H9 (cell line): Measurements from ENCODE around the gene DCTN5. TPM values are rescaled to one million over a fixed set of nuclear protein-coding genes. Genes with fewer than 3 reads are reported as not detected.
A peak's percentile ranks its signal among the peaks of the same experiment; 100 is the strongest.

Source experiments
- DNase-seq: peaks from one replicate; pipeline ENCODE4 v3.0.0-alpha.2; 2017
- H2AFZ ChIP-seq: one replicate; pipeline ENCODE4 v1.6.1; 2013; ENCODE audit warnings: mild to moderate bottlenecking, low read length, control low read depth, moderate library complexity
- H2AK5ac ChIP-seq: 2 replicates; pipeline ENCODE4 v1.6.1; 2013; ENCODE audit warnings: low read length, control low read depth, mixed read lengths; ENCODE audit not compliant: insufficient read length
- H2BK120ac ChIP-seq: one replicate; pipeline ENCODE4 v1.6.1; 2013; ENCODE audit warnings: low read depth, mild to moderate bottlenecking, low read length, control low read depth, inconsistent platforms; ENCODE audit not compliant: poor library complexity, severe bottlenecking
- H2BK12ac ChIP-seq: 2 replicates; pipeline ENCODE4 v1.6.1; 2013; ENCODE audit warnings: low read length, control low read depth, mixed read lengths, low read depth; ENCODE audit not compliant: insufficient read length
- H2BK15ac ChIP-seq: 2 replicates; pipeline ENCODE4 v1.6.1; 2013; ENCODE audit warnings: low read depth, low read length, control low read depth
- H2BK20ac ChIP-seq: one replicate; pipeline ENCODE4 v1.6.1; 2013; ENCODE audit warnings: low read depth, mild to moderate bottlenecking, low read length, control low read depth, inconsistent platforms; ENCODE audit not compliant: poor library complexity, severe bottlenecking
- H2BK5ac ChIP-seq: 2 replicates; pipeline ENCODE4 v1.6.1; 2013; ENCODE audit warnings: low read length, control low read depth, mixed read lengths; ENCODE audit not compliant: insufficient read length
- H3K14ac ChIP-seq: 2 replicates; pipeline ENCODE4 v1.6.1; 2013; ENCODE audit warnings: low read length, control low read depth; ENCODE audit not compliant: insufficient read depth
- H3K18ac ChIP-seq: 2 replicates; pipeline ENCODE4 v1.6.1; 2013; ENCODE audit warnings: low read depth, mild to moderate bottlenecking, mixed read lengths, low read length, control low read depth; ENCODE audit not compliant: insufficient read length
- H3K23ac ChIP-seq: 2 replicates; pipeline ENCODE4 v1.6.1; 2013; ENCODE audit warnings: low read length, control low read depth, mixed read lengths, low read depth; ENCODE audit not compliant: insufficient read length
- H3K23me2 ChIP-seq: 2 replicates; pipeline ENCODE4 v1.6.1; 2013; ENCODE audit warnings: low read depth, mild to moderate bottlenecking, mixed read lengths, low read length, control low read depth; ENCODE audit not compliant: insufficient read length, poor library complexity, severe bottlenecking
- H3K27ac ChIP-seq: 2 replicates; pipeline ENCODE4 v1.5.1; 2013; ENCODE audit warnings: low read length, control low read depth, mixed read lengths, low read depth; ENCODE audit not compliant: insufficient read length
- H3K27me3 ChIP-seq: 2 replicates; pipeline ENCODE4 v1.6.1; 2013; ENCODE audit warnings: low read length, control low read depth, inconsistent platforms; ENCODE audit not compliant: insufficient read depth
- H3K4ac ChIP-seq: 2 replicates; pipeline ENCODE4 v1.6.1; 2013; ENCODE audit warnings: low read depth, mild to moderate bottlenecking, control low read depth, inconsistent platforms, low read length, moderate library complexity
- H3K4me1 ChIP-seq: 2 replicates; pipeline ENCODE4 v1.6.1; 2013; ENCODE audit warnings: low read length, control low read depth, inconsistent platforms; ENCODE audit not compliant: insufficient read depth
- H3K4me2 ChIP-seq: 2 replicates; pipeline ENCODE4 v1.6.1; 2013; ENCODE audit warnings: low read length, control low read depth, mixed read lengths; ENCODE audit not compliant: insufficient read length, insufficient read depth
- H3K56ac ChIP-seq: 2 replicates; pipeline ENCODE4 v1.6.1; 2013; ENCODE audit warnings: low read depth, mild to moderate bottlenecking, mixed read lengths, low read length, control low read depth; ENCODE audit not compliant: insufficient read length
- H3K79me1 ChIP-seq: 2 replicates; pipeline ENCODE4 v1.6.1; 2013; ENCODE audit warnings: low read depth, mild to moderate bottlenecking, moderate library complexity, low read length, control low read depth, inconsistent platforms; ENCODE audit not compliant: insufficient read depth, poor library complexity, severe bottlenecking
- H3K79me2 ChIP-seq: 2 replicates; pipeline ENCODE4 v1.6.1; 2013; ENCODE audit warnings: low read length, control low read depth, inconsistent platforms; ENCODE audit not compliant: insufficient read depth
- H3K9ac ChIP-seq: 2 replicates; pipeline ENCODE4 v1.6.1; 2013; ENCODE audit warnings: low read length, control low read depth, mixed read lengths; ENCODE audit not compliant: insufficient read length; ENCODE audit errors: extremely low read depth
- H3K9me3 ChIP-seq: one replicate; pipeline ENCODE4 v1.6.1; 2013; ENCODE audit warnings: low read depth, low read length, inconsistent platforms; ENCODE audit not compliant: control insufficient read depth
- H3T11ph ChIP-seq: one replicate; pipeline ENCODE4 v1.6.1; 2013; ENCODE audit warnings: mild to moderate bottlenecking, low read length, control low read depth, inconsistent platforms
- H4K20me1 ChIP-seq: one replicate; pipeline ENCODE4 v1.6.1; 2013; ENCODE audit not compliant: control insufficient read depth, insufficient read length, insufficient read depth
- H4K5ac ChIP-seq: 2 replicates; pipeline ENCODE4 v1.6.1; 2013; ENCODE audit warnings: low read depth, mild to moderate bottlenecking, mixed read lengths, low read length, control low read depth; ENCODE audit not compliant: insufficient read length
- H4K8ac ChIP-seq: replicated peaks from 2 replicates; pipeline ENCODE4 v1.6.1; 2013; ENCODE audit warnings: low read length, control low read depth, mixed read lengths, low read depth; ENCODE audit not compliant: insufficient read length
- H4K91ac ChIP-seq: 2 replicates; pipeline ENCODE4 v1.6.1; 2013; ENCODE audit warnings: low read depth, mild to moderate bottlenecking, moderate library complexity, mixed read lengths, low read length, control low read depth; ENCODE audit not compliant: insufficient read length
- H3K27ac Mint-ChIP-seq, 3 experiments: 2 replicates in 2 of 3; 3 replicates in 1 of 3; pipeline ENCODE4 v1.8.0; 2020 to 2021; ENCODE audit warnings: mixed read lengths in 3 of 3, mild to moderate bottlenecking in 1 of 3, moderate library complexity in 1 of 3
- H3K27me3 Mint-ChIP-seq: 2 replicates; pipeline ENCODE4 v1.8.0; 2021; ENCODE audit warnings: low read depth, mild to moderate bottlenecking, moderate library complexity, mixed read lengths
- H3K36me3 Mint-ChIP-seq, 3 experiments: 2 replicates in 2 of 3; 3 replicates in 1 of 3; pipeline ENCODE4 v1.8.0; 2020 to 2021; ENCODE audit warnings: low read depth in 3 of 3, mixed read lengths in 3 of 3; ENCODE audit not compliant: insufficient read depth in 1 of 3
- H3K4me1 Mint-ChIP-seq, 2 experiments: 2 replicates each; pipeline ENCODE4 v1.8.0; 2020; ENCODE audit warnings: mixed read lengths in 2 of 2
- H3K4me3 Mint-ChIP-seq, 2 experiments: 2 replicates in 1 of 2; 3 replicates in 1 of 2; pipeline ENCODE4 v1.8.0; 2020 to 2021; ENCODE audit warnings: mild to moderate bottlenecking in 2 of 2, mixed read lengths in 2 of 2, moderate library complexity in 1 of 2
- H3K9me3 Mint-ChIP-seq, 2 experiments: 2 replicates in 1 of 2; 3 replicates in 1 of 2; pipeline ENCODE4 v1.8.0; 2020; ENCODE audit warnings: mild to moderate bottlenecking in 2 of 2, mixed read lengths in 2 of 2, moderate library complexity in 1 of 2
- WGBS: extraction: QIAGEN DNeasy Blood & Tissue Kit; methylation state at CpG from one replicate; pipeline ENCODE4 v1.1.7; 2013; ENCODE audit warnings: missing lambda C conversion rate, low lambda C conversion rate, mixed read lengths; ENCODE audit not compliant: insufficient read length; ENCODE audit errors: extremely low coverage; 5-methylcytosine and 5-hydroxymethylcytosine counted together
- total RNA-seq: library from RNA; stranded (reverse); gene quantifications from 2 replicates; pipeline ENCODE4 v1.2.1, GENCODE V29; 2021
- TF ChIP-seq, protein P1 (sequence below): fragments of 200-600 bp; sonication (generic); conservative IDR thresholded peaks from 3 replicates; pipeline ENCODE4 v1.8.0; 2021; ENCODE audit warnings: antibody characterized with exemption, mild to moderate bottlenecking

The DCTN5 gene
- total RNA-seq, 1 experiment from 2014 or later: 114 TPM

DNA sequence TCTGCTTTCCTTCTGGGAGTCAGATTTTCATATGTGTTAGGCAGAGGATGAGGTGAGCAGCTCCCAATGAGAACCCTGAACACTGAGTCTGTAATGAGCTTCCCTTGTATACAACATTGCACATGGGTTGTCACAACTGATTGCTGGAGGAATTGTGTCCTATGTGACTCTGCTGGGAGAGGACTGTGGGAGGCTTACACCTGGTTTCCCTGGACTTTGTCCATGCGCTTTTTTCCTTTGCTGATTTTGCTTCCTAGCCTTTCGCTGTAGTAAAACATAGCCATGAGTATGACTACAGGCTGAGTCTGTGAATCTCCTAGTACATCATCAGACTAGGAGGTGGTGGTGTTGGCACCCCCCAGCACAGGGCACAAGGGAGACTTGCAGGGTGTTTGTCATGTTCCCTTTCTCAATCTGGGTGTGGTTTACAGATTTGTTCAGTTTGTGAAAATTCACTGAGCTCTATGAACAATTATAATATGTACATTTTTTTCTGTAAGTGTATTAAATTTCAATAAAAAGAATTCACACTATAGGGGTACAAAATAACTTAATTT is 35.7 kb downstream of the DCTN5 start:
- H3K79me1 ChIP-seq: peaks cover 18% of the 10 kb centered on the region
- H4K20me1 ChIP-seq: no peaks in the 10 kb centered on the region
- no peaks in the 10 kb centered on the region for H3K9me3 Mint-ChIP-seq
- no peak overlapping the region for H2BK12ac ChIP-seq
- DNase-seq: no peak
- no peak overlapping the region for H3K23ac ChIP-seq
- peak overlapping the region in 1 of 3 experiments; percentile 76; a peak in 1 of 7 replicates for H3K27ac Mint-ChIP-seq
- H3K9ac ChIP-seq: no peak overlapping the region
- H3K4me1 ChIP-seq: no peaks in the 10 kb centered on the region; the same call in 1 of the 2 replicates
- no peak overlapping the region for H3K27ac ChIP-seq
- no peak overlapping the region for H2BK120ac ChIP-seq
- peaks cover 12% of the 10 kb centered on the region for H3K23me2 ChIP-seq
- H2BK5ac ChIP-seq: no peak overlapping the region
- no peak overlapping the region for H3K4ac ChIP-seq
- no peak overlapping the region for H4K91ac ChIP-seq
- peaks cover 19 to 47% (median 27%) of the 10 kb centered on the region in 3 experiments; a peak in 6 of 7 replicates for H3K36me3 Mint-ChIP-seq
- H3K27me3 Mint-ChIP-seq: no peaks in the 10 kb centered on the region; the same call in 1 of the 2 replicates
- H3K79me2 ChIP-seq: peaks cover 23% of the 10 kb centered on the region; the same call in 1 of the 2 replicates
- H3K27me3 ChIP-seq: no peaks in the 10 kb centered on the region
- no peak overlapping the region for H3K56ac ChIP-seq
- H3K4me2 ChIP-seq: no peak overlapping the region
- H3K18ac ChIP-seq: no peak overlapping the region
- H3K14ac ChIP-seq: no peak overlapping the region
- H2BK20ac ChIP-seq: no peak overlapping the region
- H4K5ac ChIP-seq: no peak overlapping the region
- WGBS: no CpG with 5 or more reads among the region's 2 CpGs
- H3K4me1 Mint-ChIP-seq: peaks cover 18 to 24% of the 10 kb centered on the region in 2 experiments
- peak overlapping the region in 1 of 2 experiments; percentile 100; a peak in 2 of 5 replicates for H3K4me3 Mint-ChIP-seq
- H2AK5ac ChIP-seq: no peak overlapping the region
- H2BK15ac ChIP-seq: no peak overlapping the region
- no peak overlapping the region for H2AFZ ChIP-seq
- TF ChIP-seq, protein P1, sequence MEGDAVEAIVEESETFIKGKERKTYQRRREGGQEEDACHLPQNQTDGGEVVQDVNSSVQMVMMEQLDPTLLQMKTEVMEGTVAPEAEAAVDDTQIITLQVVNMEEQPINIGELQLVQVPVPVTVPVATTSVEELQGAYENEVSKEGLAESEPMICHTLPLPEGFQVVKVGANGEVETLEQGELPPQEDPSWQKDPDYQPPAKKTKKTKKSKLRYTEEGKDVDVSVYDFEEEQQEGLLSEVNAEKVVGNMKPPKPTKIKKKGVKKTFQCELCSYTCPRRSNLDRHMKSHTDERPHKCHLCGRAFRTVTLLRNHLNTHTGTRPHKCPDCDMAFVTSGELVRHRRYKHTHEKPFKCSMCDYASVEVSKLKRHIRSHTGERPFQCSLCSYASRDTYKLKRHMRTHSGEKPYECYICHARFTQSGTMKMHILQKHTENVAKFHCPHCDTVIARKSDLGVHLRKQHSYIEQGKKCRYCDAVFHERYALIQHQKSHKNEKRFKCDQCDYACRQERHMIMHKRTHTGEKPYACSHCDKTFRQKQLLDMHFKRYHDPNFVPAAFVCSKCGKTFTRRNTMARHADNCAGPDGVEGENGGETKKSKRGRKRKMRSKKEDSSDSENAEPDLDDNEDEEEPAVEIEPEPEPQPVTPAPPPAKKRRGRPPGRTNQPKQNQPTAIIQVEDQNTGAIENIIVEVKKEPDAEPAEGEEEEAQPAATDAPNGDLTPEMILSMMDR: no peak
- H4K8ac ChIP-seq: no peak overlapping the region
- H3T11ph ChIP-seq: no peak overlapping the region
- H3K9me3 ChIP-seq: no peaks in the 10 kb centered on the region
